Vagina (tissue), 2 donors: Measurements from ENCODE around the gene LY6G5C.

ENCODE experiments used
- POLR2AphosphoS5 ChIP-seq, 2 donors: sonication (generic); formaldehyde crosslinking; IDR thresholded peaks; one replicate each; pipeline ENCODE4 v1.9.0; 2017; ENCODE audit warnings: antibody characterized with exemption in 2 of 2, mild to moderate bottlenecking in 2 of 2, low read depth in 1 of 2; ENCODE audit not compliant: insufficient read depth in 1 of 2
- TF ChIP-seq, protein P1 (sequence below), 3 experiments: fragments of 450-650 bp in 2 of 3; fragments of 200-600 bp in 1 of 3; sonication (generic) in 1 of 3; IDR thresholded peaks; one replicate each; pipeline ENCODE4 v1.5.1; 2017 to 2019; ENCODE audit warnings: antibody characterized with exemption in 3 of 3, mild to moderate bottlenecking in 2 of 3, moderate library complexity in 2 of 3

DNA sequence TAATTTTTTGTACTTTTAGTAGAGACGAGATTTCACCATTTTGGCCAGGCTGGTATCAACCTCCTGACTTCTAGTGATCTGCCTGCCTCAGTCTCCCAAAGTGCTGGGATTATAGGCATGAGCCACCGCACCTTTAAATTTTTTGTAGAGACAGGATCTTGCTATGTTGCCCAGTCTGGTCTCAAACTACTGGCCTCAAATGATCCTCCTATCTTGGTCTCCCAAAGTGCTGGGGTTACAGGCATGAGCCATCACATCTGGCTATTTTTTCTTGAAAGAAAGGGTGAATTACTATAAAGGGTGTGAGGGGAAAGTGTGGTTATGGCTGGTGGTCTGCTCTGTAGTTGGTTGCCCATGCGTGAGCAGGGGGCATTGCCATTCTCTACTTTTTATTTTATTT is 27.4 kb upstream of the LY6G5C start:
- TF ChIP-seq POLR2AphosphoS5 (IDR thresholded peaks at IDR 0.05; ENCODE audit: insufficient read depth in 1 of 2, low read depth in 1 of 2), result no peak
- TF ChIP-seq, protein P1, sequence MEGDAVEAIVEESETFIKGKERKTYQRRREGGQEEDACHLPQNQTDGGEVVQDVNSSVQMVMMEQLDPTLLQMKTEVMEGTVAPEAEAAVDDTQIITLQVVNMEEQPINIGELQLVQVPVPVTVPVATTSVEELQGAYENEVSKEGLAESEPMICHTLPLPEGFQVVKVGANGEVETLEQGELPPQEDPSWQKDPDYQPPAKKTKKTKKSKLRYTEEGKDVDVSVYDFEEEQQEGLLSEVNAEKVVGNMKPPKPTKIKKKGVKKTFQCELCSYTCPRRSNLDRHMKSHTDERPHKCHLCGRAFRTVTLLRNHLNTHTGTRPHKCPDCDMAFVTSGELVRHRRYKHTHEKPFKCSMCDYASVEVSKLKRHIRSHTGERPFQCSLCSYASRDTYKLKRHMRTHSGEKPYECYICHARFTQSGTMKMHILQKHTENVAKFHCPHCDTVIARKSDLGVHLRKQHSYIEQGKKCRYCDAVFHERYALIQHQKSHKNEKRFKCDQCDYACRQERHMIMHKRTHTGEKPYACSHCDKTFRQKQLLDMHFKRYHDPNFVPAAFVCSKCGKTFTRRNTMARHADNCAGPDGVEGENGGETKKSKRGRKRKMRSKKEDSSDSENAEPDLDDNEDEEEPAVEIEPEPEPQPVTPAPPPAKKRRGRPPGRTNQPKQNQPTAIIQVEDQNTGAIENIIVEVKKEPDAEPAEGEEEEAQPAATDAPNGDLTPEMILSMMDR (IDR thresholded peaks at IDR 0.05), result no peak
